Measurements from ENCODE around the gene VWF.

The VWF gene

DNA sequence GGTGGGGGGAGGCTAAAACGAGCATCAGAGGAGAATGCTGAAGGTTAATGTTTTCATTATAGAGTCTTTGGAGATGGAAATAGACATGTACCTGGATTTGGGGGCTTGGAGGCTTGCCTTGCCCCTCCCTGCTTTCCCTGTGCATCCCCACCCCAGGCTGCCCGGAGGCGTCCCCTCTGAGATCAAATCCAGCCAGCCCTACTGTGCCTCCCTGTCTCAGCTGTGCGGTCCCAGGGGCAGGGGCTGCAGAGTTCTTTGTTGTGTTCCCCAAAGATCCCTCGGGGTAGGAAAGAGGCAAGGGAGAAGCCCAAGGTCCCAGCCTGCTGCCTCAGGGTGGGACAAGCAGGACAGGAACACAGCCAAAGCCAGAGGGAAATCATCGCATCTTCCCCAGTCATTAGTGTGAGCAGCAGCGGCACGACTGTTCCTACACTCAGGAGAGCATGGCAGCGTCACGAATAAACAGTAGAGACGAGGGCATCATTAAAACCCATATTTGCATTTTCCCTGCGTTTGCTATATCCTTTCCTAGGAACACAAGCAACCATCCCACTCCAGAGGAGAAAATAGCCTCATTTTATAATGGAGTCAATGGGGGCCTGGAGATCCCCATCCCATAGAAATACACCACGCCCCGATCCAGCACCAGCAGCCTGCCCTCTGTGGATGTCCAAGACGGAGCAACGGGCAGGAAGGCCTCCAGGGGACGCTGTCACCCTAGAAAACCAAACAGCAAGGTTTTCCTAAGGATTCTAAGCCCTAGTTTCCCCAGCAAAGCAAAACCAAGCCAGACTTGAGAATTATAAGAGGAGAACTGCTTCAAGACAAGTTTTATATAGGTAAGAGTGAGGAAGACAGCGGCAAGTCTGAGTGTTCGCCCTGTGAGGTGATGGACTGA is 211.8 kb downstream of the VWF start:
- no peak for DNase-seq (ENCODE audit: low read depth in 2 of 2)

DNA sequence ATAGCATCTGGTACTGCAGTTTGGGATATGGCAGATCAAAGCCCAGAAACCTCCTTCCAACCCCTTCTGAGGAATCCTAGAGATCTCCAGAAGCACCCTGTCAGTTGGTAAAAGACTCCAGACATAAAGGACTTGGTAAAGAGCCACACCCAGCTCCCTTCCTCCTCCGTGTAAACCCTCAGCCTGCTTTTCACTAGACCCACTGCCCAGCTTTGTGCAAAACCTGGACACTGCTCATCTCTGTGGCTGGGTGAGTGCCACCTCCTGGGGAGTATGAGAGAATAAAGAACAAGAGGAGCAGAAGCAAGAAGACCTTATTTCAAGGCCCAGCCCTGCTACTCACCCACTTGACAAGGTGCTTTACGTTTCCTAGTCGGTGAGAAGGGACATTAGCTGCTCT is 212.5 kb downstream of the VWF start:
- no peak for DNase-seq (ENCODE audit: low read depth in 2 of 2)

DNA sequence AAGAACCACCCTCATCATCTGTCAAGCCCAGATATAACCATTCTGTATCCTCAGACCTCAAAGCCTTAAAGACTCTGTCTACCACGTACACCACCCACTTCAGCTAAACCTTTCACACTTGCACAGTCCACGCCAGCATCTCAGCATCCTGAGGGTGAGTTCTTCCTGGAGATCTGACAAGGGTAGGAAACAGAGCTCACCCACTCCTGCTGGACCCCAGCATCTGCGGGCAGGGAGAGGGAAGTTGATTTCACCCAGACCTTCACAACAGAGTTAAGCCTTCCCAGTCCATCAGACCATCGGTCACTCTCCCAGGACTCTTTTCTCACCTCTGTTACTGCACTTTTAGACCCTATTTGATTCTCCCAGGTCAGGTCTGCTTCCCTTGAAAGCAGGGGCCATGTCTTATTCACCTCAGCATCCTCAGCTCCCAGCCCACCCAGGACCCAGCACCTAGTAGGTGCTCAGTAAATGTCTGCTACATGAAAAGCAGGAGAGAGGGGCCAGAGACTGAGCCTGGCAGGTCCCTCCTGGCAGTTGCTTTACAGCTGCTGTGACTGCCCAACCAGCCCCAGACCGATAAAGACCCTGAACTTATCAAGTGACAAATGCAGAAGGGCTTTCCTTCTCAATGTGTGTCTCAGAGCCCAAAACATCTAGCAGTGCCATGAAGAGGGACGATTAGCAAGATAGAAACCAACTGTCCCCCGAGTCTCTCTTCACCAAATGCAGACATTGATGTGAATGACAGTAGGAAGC is 213.5 kb downstream of the VWF start:
- no peak for DNase-seq (ENCODE audit: low read depth in 2 of 2)

DNA sequence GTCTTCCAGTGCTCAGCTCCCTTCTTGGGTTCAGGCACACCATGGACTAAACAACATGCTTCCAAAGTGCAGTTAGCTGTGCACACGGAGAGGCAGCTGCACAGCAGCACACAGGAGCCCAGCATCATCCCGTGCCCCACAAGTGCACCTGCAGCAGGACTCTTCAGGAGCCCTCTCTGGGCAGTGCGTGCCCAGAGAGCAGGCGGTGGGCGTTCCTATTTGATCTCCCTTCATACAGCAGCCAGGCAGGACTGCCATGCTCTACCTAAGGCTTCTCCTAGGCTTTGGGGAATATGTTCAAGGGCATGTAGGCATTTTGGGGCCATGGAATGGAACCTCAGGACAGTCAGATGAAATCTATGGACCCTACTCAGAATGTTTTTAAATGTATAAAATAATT is 214.9 kb downstream of the VWF start:
- no peak for DNase-seq (ENCODE audit: low read depth in 2 of 2)

DNA sequence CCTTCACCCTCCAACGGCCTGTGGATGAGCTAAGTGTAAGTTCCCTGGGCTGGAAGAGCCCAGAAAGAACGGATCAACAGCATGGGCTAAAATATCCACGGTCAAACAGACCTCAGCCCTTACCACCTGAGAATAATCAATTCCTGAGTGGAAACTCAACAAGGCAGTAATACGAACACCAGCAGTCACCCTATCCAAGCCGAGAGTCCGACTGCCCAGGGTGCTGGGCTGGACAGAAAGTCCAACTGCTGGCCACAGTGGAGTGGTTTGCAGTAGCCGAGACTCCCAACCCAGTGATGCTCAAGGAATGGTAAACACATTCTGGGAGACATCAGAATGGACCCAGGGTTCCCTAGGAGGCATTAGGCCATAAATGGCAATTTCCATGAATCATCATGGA is 216.2 kb downstream of the VWF start:
- no peak for DNase-seq (ENCODE audit: low read depth in 2 of 2)

DNA sequence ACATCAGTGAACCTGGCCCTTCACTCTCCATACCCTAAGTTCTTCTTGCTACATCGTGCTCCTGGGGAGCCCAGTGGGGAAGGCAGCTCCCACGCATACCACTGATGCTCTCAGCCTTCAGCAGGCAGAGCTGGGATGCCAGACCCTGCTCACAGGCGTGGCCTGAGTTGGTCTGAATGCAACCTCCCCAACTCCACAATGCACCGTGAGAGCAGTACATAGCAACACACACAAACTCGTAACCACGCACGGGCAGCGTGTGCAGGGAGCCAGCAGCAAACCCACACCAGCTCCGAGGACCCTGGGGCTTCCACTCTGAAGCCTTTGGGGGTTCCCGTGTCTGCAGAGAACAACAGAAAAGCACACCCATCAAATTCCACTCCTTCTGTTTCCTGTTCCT is 216.7 kb downstream of the VWF start:
- DNase-seq (ENCODE audit: low read depth in 2 of 2) = no peak

DNA sequence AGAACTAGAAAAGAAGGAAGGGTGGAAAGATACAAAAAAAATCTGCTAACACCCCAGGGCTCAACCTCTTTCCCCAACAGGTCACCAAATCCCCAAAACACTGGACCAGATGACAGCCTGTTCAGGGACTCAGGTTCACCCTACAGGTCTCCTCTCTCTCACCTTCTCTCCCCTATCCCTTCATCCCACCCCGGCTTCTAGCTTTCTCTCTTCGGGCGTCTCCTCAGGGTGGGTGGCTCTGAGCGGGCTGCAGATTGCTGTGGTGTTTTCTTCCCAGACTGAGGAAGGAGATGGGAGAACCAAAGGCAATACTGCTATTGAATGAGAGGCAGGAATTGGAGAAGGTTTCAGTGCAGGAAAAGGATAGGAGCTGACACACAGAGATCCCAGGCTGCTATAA is 218.7 kb downstream of the VWF start:
- no peak for DNase-seq (ENCODE audit: low read depth in 2 of 2)

DNA sequence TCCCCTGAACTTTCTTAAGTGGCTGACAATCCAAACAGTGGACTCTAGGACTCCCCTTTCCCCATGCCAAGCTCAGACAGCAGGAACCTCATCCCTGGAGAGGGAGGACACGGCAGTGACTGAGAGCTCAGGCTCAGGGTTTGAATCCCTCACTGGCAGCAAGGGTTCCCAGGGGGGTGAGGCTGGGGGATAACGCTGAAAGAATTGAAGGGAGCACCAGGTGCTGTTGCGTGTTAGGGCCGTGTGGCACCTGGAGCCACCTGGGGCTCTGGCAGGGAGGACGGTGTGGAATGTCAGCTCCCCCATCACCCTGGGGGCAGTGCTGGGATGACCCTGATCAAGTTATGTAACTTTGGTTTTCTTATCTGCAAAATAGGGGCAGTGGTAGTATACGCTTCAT is 219.5 kb downstream of the VWF start:
- no peak for DNase-seq (ENCODE audit: low read depth in 2 of 2)

DNA sequence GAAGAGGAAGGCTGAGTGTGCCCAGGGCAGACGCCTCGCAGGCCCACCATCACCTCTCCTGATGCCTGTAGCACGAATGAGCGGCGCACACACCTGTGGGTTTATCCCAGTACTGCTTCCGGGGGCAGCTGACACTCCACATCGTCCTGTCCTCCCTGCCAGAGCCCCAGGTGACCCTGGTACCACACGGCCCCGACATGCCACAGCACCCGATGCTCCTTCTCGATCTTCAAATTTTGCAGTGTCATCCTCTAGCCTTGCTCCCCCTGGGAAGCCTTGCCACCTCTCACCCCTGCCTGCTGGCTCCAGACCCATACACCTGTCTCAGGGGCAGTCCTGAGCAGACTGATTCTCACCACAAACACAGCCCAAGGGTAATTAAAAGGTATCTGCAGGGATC is 220.0 kb downstream of the VWF start:
- no peak for DNase-seq (ENCODE audit: low read depth in 2 of 2)

DNA sequence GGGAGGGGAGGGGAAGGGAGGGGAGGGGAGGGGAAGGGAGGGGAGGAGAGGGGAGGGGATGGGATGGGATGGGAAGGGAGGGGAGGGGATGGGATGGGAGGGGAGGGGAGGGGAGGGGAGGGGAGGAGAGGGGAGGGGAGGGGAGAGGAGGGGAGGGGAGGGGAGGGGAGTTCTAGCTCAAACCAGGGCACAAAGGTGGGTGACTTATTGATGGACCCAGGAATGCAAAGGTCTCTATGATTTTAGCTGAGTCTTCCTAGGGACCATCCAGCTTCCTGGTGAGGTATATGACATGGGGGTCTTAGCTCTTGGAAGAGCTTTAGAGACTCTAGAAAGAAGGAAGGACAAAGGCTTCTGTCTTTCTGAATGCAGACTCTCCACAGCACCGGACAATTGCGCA is 221.7 kb downstream of the VWF start:
- DNase-seq (ENCODE audit: low read depth in 2 of 2) = no peak

DNA sequence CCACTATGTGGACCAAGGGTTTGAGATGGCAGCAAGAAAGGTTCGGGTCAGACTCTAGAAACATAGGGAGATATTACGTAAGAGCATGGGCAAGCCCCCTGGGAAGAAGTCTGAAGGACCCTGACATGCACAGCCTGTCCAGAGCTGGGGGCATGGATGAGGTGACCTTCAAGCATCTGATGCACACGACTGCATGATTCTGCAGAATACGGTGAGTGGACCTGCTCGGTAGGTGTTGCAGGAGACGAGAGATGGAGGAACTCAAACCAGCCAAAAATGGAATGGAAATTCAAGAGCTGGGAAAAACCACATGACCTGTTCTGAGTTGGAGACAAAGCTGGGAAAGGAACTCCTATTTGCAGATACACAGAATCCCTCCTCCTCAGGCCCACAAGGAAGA is 223.1 kb downstream of the VWF start:
- DNase-seq (ENCODE audit: low read depth in 2 of 2) = no peak

DNA sequence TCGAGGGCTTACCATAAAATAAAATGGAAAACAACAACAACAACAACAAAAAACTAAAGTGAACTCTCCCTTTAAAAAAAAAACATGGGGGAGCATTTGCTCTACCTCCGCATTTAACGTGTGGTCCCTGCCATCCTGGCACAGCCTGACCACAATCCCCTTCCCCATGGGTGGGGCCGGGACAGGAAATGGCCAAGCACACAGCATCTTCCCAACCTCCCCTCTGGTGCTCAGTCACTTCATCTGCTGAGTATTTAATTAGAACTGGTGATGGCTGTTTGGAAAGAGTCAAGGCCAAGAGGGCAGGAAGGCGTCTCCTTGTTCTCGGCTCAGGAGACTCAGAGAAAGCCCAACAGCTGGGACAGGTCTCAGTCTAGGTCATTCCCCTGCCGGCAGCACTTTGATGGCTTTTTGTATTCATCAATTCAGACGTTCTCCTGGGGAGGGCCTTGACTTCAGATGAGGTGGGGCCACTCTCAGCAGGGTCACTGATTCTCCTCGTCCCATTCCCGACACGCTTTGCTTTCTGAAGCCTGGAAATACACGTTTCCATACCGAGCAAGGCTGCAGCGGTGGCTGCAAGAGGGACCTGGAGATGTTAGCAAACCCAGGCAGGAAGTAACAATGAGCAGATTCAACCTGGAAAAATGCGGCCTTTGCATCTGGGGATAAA is 223.8 kb downstream of the VWF start:
- no peak for DNase-seq (ENCODE audit: low read depth in 2 of 2)

DNA sequence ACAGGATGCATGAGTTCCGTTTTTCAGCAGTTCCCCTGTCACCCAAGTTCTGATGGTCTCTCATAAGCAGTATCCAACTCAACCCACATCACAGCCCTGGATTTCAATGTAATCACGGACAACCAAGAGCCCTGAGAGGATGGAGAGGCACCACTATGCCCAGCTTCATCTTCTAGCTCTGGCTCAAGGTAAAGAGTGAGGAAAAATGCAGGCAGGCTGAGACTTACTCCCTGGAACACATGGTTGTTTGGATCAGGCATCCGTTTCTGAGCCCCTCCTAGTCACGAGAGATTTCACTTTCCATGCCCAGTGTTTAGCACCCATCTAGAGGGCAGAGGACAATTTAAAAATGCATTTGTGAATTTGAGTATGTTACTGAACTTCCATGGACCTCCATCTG is 224.4 kb downstream of the VWF start:
- no peak for DNase-seq (ENCODE audit: low read depth in 2 of 2)

DNA sequence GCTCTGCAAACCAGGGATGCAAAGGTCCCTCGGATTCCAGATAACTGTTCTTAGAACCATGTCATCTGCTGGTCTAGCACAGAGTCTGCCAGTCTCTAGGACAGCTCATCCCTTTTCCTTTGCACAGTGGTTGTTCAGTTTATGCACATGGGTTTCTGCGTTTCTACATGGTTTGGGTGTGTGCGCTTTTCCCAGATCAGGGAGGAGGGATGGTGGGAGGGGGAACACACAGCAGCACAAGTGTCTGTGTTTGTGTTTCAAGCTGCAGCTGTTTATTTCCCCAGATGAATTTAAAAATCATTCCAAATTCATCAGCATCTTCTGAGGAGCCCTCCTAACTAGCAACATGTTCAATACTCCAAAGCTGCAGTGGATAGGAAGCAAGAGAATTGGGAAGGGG is 224.8 kb downstream of the VWF start:
- no peak for DNase-seq (ENCODE audit: low read depth in 2 of 2)

DNA sequence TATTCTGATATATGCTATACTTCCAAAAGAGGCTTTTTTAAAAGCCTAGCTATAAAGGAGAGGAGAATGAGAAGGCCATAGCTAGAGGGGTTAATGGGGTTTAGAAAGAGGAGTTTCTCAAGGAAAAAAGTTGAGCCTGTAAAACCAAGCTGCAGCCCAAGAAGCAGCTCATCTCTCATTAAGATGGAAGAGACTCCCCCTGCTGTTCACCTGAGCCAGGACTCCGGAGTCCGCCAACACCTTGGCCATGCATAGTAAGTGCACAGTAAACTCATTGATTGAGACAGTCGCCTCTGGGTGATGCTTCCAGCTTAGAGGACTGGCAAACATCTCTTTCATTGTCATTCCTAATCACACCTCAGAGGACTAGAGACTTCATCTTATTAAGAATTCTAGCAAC is 225.6 kb downstream of the VWF start:
- DNase-seq (ENCODE audit: low read depth in 2 of 2) = no peak

All from stimulated activated CD8-positive, alpha-beta memory T cell treated with anti-CD3 and anti-CD28 coated beads, Interleukin-2, amount 100 ng/mL, for 1 hour (primary cell).